GM18858 (cell line): ENCODE data around the gene KRTAP20-1.

ENCODE experiments used
- ATAC-seq: cut with Tn5 transposase; IDR thresholded peaks from one replicate; pipeline ENCODE4 v1.9.1; 2021; ENCODE audit not compliant: unreplicated experiment

KRTAP20-1 gene, protein sequence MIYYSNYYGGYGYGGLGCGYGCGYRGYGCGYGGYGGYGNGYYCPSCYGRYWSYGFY

DNA sequence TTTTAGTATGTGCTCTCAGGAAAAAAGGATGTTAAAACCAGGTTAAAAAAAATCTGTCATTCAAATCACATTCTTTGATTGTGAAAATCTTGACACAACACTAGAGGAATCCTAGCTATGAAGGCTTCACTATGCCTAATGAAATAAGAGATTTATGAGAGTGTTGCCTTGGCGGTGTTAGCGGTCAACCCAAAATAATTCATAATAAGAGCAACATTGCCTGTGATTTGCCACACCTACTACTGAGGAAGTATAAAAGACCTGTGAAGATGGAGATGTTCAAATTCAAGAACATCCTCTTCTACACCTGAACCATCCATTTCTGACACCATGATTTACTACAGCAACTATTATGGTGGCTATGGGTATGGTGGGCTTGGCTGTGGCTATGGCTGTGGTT is at the start of gene KRTAP20-1:
TSS of gene KRTAP20-1 (plus strand) at position 301 of the 400 bp plus-strand sequence. CDS start at position 331, 30 bp downstream.
- ATAC-seq = no peak

DNA sequence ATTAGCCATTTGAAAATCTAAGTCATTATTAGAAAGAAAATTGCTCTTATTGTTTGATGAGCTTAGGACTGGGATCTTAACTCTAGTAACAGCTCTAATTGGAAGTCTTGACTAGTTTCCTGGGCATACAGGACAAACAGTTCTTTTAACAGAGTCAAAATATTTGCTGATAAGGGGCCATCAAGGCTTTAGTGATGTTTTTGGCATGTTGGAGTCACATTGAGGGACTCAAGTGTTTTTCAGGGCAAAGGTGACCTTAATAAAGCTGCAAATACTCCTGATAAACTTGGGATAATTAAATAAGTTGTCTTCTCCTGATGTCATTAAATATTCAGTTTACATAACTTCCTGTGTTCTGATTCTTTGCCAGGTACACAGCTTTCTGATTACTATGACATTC is 48.6 kb upstream of the KRTAP20-1 start:
- ATAC-seq = no peak

GRCh38 chr21:30577766-30578165 is 38.5 kb upstream of the KRTAP20-1 start:
- no peak for ATAC-seq

- ATAC-seq = no peak
Measured at GRCh38 chr21:30579346-30579745, 36.9 kb upstream of the KRTAP20-1 start.

GRCh38 chr21:30580132-30580531 is 36.1 kb upstream of the KRTAP20-1 start:
- ATAC-seq = no peak

GRCh38 chr21:30582870-30583269 is 33.4 kb upstream of the KRTAP20-1 start:
- no peak for ATAC-seq

DNA sequence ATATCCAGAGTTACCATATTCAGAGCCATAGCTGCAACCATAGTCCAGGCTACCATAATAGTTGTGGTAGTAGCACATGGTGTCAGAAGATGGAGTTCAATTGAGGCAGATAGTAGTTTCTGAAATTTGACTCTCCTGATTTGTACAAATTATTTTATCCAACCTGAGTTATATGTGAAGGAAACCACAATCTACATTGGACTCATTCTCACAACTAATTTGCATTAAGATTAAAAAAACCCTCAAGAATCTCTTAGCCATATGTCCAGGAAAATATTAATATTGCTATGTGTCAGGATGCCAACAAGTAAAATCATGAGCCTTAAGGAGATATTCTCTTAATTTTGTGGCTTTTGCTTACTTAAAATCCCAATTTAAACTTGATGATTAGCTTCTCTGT is 25.9 kb upstream of the KRTAP20-1 start, which contains the start of gene KRTAP22-2:
TSS of gene KRTAP22-2 (minus strand) at position 101 of the 400 bp plus-strand sequence.
- ATAC-seq = no peak

DNA sequence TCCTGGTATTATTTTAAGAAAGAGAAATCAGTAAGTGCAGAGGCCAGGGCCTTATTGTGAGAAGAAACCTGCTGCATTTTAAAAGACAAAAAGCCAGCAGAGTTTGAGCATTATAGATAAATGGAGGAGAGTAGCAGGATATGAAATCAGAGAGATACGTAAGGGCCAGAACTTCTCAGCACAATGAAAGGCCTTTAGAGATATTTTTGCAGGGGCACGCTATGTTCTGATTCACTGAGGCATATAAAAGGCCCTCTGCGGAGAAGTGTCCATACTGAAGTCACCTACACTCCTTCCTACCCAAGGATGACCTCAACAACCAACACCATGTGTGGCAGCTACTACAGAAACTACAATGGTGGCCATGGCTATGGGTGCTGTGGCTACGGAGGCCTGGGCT is 24.1 kb upstream of the KRTAP20-1 start, which contains the start of gene KRTAP6-3:
TSS of gene KRTAP6-3 (plus strand) at position 301 of the 400 bp plus-strand sequence. CDS start at position 307, 6 bp downstream.
- ATAC-seq = no peak

DNA sequence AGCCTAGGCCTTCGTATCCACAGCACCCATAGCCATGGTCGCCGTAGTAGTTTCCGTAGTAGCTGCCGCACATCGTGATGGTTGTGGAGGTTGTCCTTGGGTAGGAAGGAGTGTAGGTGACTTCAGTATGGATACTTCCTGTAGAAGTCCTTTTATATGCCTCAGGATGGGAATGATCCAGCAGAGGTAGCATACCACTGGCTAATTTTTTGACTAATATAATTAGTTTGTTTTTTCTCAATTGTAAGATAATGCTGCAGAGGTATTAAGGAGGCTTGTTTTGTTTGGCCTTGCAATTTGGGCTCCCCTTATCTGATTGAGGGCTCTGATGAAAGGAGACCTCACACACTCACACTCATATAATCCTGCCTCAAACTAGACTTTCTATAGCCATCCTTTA is 17.4 kb upstream of the KRTAP20-1 start, which contains the start of gene KRTAP6-2:
TSS of gene KRTAP6-2 (minus strand) at position 101 of the 400 bp plus-strand sequence. CDS start at position 73, 28 bp downstream.
- ATAC-seq = no peak

GRCh38 chr21:30600787-30601186 is 15.4 kb upstream of the KRTAP20-1 start, which contains the start of gene KRTAP22-1:
KRTAP22-1 (plus strand) TSS chr21:30601087.
- no peak for ATAC-seq

- no peak for ATAC-seq
Measured at GRCh38 chr21:30605968-30606367, 10.3 kb upstream of the KRTAP20-1 start.

DNA sequence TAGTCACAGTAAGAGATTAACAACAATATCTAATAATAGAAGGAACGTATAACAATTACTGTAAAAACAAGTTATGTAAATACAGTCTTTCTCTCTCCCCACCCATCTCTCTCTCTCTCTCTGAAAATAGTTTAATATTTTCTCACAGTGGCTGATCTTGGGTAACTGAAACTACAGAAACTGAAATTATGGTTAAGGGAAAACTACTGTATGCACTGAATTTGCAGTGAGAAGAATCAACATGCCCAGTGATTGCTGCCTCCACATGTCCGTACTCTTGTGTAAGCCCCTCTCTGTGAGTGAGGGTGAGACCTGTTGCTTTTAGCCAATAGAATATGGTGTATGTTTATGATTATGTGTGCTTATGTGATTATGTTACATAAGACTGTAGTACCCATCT is 4.1 kb upstream of the KRTAP20-1 start:
- ATAC-seq = no peak

GRCh38 chr21:30613836-30614235 is 2.4 kb upstream of the KRTAP20-1 start, which contains the start of gene KRTAP6-1:
KRTAP6-1 (minus strand) TSS chr21:30613930; CDS start chr21:30613904, 26 bp downstream.
- no peak for ATAC-seq

DNA sequence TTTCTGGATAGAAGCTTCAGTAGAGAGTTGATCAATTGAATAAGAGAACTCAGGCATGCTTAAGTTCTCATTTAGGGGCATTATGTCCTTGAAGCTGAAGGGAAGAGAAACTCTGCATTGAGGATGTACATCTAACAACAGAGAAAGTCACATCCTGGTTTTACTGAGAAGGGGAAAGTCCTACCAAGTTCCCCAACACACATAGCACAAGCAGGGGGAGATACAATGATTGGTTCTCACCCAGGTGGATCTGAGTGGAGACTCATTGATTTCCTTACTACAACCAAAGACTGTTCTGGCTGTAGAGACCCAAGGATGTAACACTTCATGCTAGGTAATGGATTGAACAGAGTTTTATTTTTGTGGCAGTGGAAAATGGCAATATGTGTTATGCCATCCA is 1.0 kb upstream of the KRTAP20-1 start:
- no peak for ATAC-seq

DNA sequence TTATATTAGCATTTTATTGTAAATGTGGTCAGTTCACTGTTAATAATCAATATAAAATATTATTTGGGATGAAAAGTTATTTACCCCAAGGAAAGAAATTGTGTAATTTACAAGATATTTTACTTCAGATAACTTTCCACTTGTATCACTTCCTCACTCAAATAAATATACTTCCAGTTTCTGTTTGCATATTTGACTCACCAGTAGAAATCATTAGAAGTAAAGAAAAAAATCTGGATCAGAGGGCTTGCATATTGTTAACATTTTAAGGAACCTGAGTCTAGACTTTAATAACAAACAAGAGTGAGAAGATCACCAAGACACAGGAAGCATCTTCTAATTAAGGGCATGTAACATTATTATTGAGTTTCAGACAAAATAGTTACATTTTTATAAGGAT is 3.9 kb downstream of the KRTAP20-1 start:
- ATAC-seq = no peak

DNA sequence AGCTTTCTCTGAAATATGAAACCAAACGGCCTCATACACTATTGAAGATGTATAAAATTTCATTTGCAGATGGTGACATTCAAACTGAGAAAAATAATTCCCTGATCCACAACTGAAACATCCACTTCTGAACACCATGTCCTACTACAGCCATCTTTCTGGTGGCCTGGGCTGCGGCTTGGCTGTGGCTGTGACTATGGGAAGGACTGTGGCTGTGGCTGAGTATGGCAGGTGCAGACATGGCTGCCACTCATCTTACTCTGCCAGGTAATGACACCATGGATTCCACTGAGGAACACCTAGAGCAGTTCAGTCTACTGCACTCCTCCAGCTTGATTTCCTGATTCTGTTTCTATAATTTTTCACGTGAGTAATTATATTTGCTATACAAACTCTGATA is 4.3 kb downstream of the KRTAP20-1 start, which contains the start of gene KRTAP20-4:
TSS of gene KRTAP20-4 (plus strand) at position 106 of the 400 bp plus-strand sequence.
- no peak for ATAC-seq

- no peak for ATAC-seq
Measured at GRCh38 chr21:30623362-30623761, 7.1 kb downstream of the KRTAP20-1 start.

- no peak for ATAC-seq
Measured at GRCh38 chr21:30625449-30626165, 9.4 kb downstream of the KRTAP20-1 start.

DNA sequence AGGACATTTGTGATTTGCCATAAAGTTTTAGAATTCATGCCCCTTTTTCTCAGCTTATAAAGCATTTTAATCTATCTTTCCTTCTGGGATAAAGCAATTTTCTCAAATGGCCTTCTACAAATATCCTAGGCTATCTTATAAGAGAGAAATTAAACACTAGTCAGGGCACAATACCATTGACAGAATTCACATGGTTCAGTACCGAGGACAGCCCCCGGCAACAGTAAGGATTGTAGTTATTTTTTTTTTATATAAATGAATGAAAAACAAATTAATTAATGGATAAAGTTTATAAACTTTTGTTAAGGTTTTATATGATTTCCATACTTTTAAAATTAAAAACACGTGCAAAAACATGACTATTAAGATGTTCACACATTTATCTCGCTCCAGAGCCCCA is 11.9 kb downstream of the KRTAP20-1 start:
- ATAC-seq = no peak

DNA sequence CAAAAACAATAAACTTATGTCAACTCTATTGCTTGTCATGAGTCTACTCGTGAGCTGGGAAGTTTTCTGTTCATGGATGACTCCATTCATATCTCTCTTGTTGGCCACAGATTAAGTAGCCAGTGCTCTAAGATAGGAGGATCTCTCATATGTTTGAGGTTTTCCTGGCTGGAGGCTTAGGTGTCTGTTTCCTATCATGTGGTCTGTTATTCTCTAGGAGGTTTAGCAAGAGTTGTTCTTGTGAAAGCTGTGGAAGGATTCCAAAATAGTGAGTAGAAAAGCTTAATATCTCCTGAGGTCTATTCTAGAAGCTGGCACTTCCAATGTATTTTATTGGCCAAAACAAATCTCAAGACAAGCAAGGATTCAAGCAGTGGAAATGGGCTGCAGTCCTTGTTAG is 13.0 kb downstream of the KRTAP20-1 start:
- no peak for ATAC-seq

DNA sequence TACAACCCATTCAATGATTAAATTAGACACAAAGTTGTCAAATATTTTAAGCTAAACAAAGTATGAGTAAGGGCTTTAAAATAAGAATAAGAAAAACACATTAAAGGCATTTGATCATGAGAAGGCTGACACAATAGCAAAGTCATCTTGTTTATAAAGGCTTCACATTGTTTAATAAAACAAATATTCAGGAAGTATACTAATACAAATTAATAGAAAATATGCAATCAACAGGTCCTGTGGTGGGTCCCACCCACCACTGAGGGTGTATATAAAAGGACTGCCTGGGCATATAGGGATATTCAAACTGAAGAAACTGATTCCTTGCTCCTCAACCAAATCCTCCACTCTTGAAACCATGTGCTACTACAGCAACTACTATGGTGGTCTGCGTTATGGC is 18.7 kb downstream of the KRTAP20-1 start, which contains the start of gene KRTAP20-2:
TSS of gene KRTAP20-2 (plus strand) at position 301 of the 400 bp plus-strand sequence. CDS start at position 359, 58 bp downstream.
- ATAC-seq = no peak

DNA sequence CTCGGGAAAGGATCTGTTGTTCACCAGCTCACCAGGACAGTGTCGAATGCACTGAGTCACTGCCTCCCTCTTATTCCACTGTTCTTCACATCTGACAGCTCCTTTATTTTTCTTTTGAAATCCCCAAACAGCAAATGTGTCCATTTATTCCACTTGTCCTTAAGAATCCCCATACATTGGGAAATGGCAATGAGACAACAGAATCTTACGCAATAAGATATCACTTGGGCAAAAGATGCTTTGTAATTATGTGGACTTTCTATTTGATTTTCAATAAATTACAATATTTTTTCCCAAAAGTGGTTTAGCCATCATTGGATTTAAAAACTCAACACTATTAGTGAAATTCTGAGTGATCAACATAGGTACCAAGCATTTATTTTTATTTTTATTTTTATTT is 22.5 kb downstream of the KRTAP20-1 start:
- no peak for ATAC-seq
